ENCODE measurements around the gene SYNE2. TPM values are rescaled to one million over a fixed set of nuclear protein-coding genes. Genes with fewer than 3 reads are reported as not detected.

SYNE2 gene
- total and polyA plus RNA-seq, 10 of the 15 experiments (the other 5 are each of a cell fraction or from before 2014, with no cell fraction given): 2.1 to 52.7 (median 38.1) TPM

DNA sequence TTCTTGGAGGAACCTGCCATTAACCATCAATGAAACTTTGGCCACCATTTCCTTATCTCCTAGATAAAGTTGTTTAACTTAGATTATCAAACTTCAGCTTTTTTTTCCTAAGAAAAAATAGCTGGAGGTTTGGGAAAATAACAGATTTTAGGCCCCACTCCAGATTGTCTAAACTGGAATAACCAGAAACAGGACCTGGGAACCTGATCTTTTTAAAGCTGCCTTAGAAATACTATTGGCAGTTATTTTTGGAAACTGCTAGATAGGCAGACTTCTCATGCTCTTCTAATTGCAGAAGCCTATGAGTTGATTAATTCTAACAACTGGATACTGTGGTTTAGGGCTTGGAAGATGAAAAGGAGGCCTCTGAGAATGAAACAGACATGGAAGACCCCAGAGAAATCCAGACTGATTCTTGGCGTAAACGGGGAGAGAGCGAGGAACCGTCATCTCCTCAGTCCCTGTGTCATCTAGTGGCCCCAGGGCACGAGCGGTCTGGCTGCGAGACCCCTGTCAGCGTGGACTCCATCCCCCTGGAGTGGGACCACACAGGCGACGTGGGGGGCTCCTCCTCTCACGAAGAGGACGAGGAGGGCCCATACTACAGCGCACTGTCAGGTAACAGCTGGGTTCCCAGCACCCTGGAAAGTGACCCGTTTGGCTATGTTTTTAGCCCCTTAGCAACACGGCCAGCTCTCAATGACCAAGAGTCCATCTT, 361.2 kb downstream of the SYNE2 start (continued):
- TF ChIP-seq SPI1 (IDR thresholded peaks at IDR 0.05; ENCODE audit: borderline replicate concordance, insufficient read depth, low read depth, low read length) (no peak), CREB1 (IDR thresholded peaks at IDR 0.05; ENCODE audit: low read depth) (no peak)

GRCh38 chr14:64215274-64215673, 362.5 kb downstream of the SYNE2 start:
- ATAC-seq (no peak), FAIRE-seq (no peak), DNase-seq (ENCODE audit: low read depth, low spot score) (no peak)
- no peak for TF ChIP-seq KLF5 (IDR thresholded peaks at IDR 0.05; ENCODE audit: partially characterized antibody)
- peak; percentile 26 for TF ChIP-seq BCL3 (IDR thresholded peaks at IDR 0.05; ENCODE audit: borderline replicate concordance, insufficient read depth, low read depth, low read length, poor library complexity, severe bottlenecking)
- no peak for TF ChIP-seq NR2C2 (IDR thresholded peaks at IDR 0.05; ENCODE audit: borderline replicate concordance, control insufficient read depth, insufficient read length, low read depth)
- no peak for TF ChIP-seq E2F8 (IDR thresholded peaks at IDR 0.05; ENCODE audit: low read depth, partially characterized antibody)
- Histone ChIP-seq H3K79me2 (ENCODE audit: control insufficient read depth, insufficient read depth, low read length) (no peaks in the 10 kb centered on the region), H3K4me2 (ENCODE audit: control insufficient read depth, insufficient read depth) (no peak overlapping the region), H3K9ac (ENCODE audit: control insufficient read depth, insufficient read depth, low read length) (no peak overlapping the region), H3K9me3 (replicated peaks; ENCODE audit: control insufficient read depth, insufficient read depth, low read length) (no peaks in the 10 kb centered on the region), H4K20me1 (ENCODE audit: control insufficient read depth, insufficient read depth) (no peaks in the 10 kb centered on the region), H3K27ac (ENCODE audit: control insufficient read depth, insufficient read depth) (no peak overlapping the region), H3K4me3 (no peak overlapping the region), H3K36me3 (ENCODE audit: control insufficient read depth in 2 of 2, insufficient read depth in 2 of 2, low read length in 1 of 2) (peaks cover 3 to 36% of the 10 kb centered on the region in 2 experiments), H2AFZ (ENCODE audit: control insufficient read depth, low read depth, low read length) (no peak overlapping the region), H3K27me3 (replicated peaks in 1 of 2; ENCODE audit: control insufficient read depth in 2 of 2, insufficient read depth in 2 of 2, low read length in 1 of 2) (no peaks in the 10 kb centered on the region), H3K4me1 (ENCODE audit: control insufficient read depth, insufficient read depth, low read length) (peaks cover 23% of the 10 kb centered on the region)
- BruUV-seq (replicated peaks): no TSS peak
- in situ Hi-C loops (cut with MboI) (no loop called here), intact Hi-C loops (cut with micrococcal nuclease; ENCODE audit: unreplicated experiment) (no loop called here)
- ChIA-PET RAD21 (ENCODE audit: unreplicated experiment) (no interaction called here), CTCF (interaction anchor here (0.9 to 1.6 kb wide), 2 partner anchors 11 to 205 kb away, joined by 4 to 5 read pairs; no protein-coding TSS in a partner anchor), SMC1A (ENCODE audit: uncharacterized antibody, unreplicated experiment) (interaction anchor here (1.4 to 1.5 kb wide), 2 partner anchors 17 to 21 kb away, joined by 3 to 5 read pairs; no protein-coding TSS in a partner anchor), POLR2A (no interaction called here)
- 93% methylated on average over 10 of the region's 10 CpGs for WGBS (ENCODE audit: insufficient coverage, insufficient replicate concordance, low lambda C conversion rate, missing lambda C conversion rate)
